GM12878 (cell line): ENCODE measurements around the gene DIS3L2. TPM values are rescaled to one million over a fixed set of nuclear protein-coding genes. Genes with fewer than 3 reads are reported as not detected.

Experiments
- ATAC-seq: fragments of 200-7000 bp; cut with Tn5 transposase; 3 replicates; pipeline ENCODE4 v1.9.1; 2020; ENCODE audit warnings: mild to moderate bottlenecking, moderate library complexity
- BruUV-seq: library from RNA; stranded (reverse); fragments of 400-500 nt; replicated peaks from 2 replicates; lab custom pipeline; 2021; lab: Mats Ljungman, UMichigan
- CTCF ChIA-PET: fragments of 300-600 bp; sonication (Branson Sonifier 250); formaldehyde crosslinking; extraction: SDS; loops from one replicate; lab custom pipeline; 2021; ENCODE audit warnings: inconsistent platforms; lab: Yijun Ruan, JAX
- POLR2A ChIA-PET: fragments of 350-600 bp; formaldehyde crosslinking; extraction: SDS; loops from one replicate; lab custom pipeline; 2021; ENCODE audit warnings: inconsistent platforms; lab: Charles Lee
- RAD21 ChIA-PET: fragments of 300-600 bp; sonication (Branson Sonifier 250); formaldehyde crosslinking; loops from one replicate; lab custom pipeline; 2023; ENCODE audit warnings: antibody characterized with exemption; ENCODE audit not compliant: unreplicated experiment; lab: Charles Lee
- SMC1A ChIA-PET: fragments of 300-600 bp; sonication (Branson Sonifier 250); formaldehyde crosslinking; loops from one replicate; lab custom pipeline; 2023; ENCODE audit not compliant: unreplicated experiment, uncharacterized antibody; lab: Charles Lee
- DNase-seq: peaks from one replicate; pipeline ENCODE4 v3.0.0-alpha.2; 2011; ENCODE audit warnings: low read depth, low spot score
- FAIRE-seq: peaks from 3 replicates; lab custom pipeline; 2011; peaks lifted over from hg19 to GRCh38; lab: Jason Lieb, UNC
- H2AFZ ChIP-seq: 2 replicates; pipeline ENCODE4 v1.6.0; 2011; ENCODE audit warnings: low read depth, low read length, control low read depth; ENCODE audit not compliant: control insufficient read depth
- H3K27ac ChIP-seq: 2 replicates; pipeline ENCODE4 v1.5.1; 2011; ENCODE audit warnings: control low read depth; ENCODE audit not compliant: control insufficient read depth, insufficient read depth
- H3K27me3 ChIP-seq, 2 experiments: replicated peaks in 1 of 2; 2 replicates each; pipeline versions ENCODE4 v1.6.0 to v1.6.1; 2011; ENCODE audit warnings: low read length in 1 of 2; ENCODE audit not compliant: control insufficient read depth in 2 of 2, insufficient read depth in 2 of 2
- H3K36me3 ChIP-seq, 2 experiments: 2 replicates each; pipeline ENCODE4 v1.5.1; 2011; ENCODE audit warnings: low read length in 1 of 2; ENCODE audit not compliant: control insufficient read depth in 2 of 2, insufficient read depth in 2 of 2
- H3K4me1 ChIP-seq: 2 replicates; pipeline ENCODE4 v1.6.1; 2011; ENCODE audit warnings: mild to moderate bottlenecking, low read length, moderate library complexity, mixed read lengths; ENCODE audit not compliant: control insufficient read depth, insufficient read depth
- H3K4me2 ChIP-seq: 2 replicates; pipeline ENCODE4 v1.6.0; 2011; ENCODE audit warnings: control low read depth; ENCODE audit not compliant: control insufficient read depth, insufficient read depth
- H3K4me3 ChIP-seq: fragments of 200-600 bp; sonication (generic); 2 replicates; pipeline ENCODE4 v1.5.1; 2016
- H3K79me2 ChIP-seq: 2 replicates; pipeline ENCODE4 v1.6.0; 2011; ENCODE audit warnings: low read length; ENCODE audit not compliant: control insufficient read depth, insufficient read depth
- H3K9ac ChIP-seq: 2 replicates; pipeline ENCODE4 v1.8.0; 2011; ENCODE audit warnings: low read length, control low read depth, mixed read lengths; ENCODE audit not compliant: control insufficient read depth, insufficient read depth
- H3K9me3 ChIP-seq: replicated peaks from 3 replicates; pipeline ENCODE4 v1.5.1; 2011; ENCODE audit warnings: mild to moderate bottlenecking, low read length; ENCODE audit not compliant: control insufficient read depth, insufficient read depth
- H4K20me1 ChIP-seq: 2 replicates; pipeline ENCODE4 v1.6.0; 2011; ENCODE audit not compliant: control insufficient read depth, insufficient read depth
- NBN ChIP-seq: fragments of 450-650 bp; IDR thresholded peaks from 2 replicates; pipeline ENCODE4 v1.6.1; 2016
- NFXL1 ChIP-seq: fragments of 450-650 bp; IDR thresholded peaks from 2 replicates; pipeline ENCODE4 v1.6.1; 2017; ENCODE audit warnings: antibody characterized with exemption, mild to moderate bottlenecking, borderline replicate concordance
- NFYB ChIP-seq: IDR thresholded peaks from 2 replicates; pipeline ENCODE4 v1.6.1; 2011; ENCODE audit warnings: low read depth, mild to moderate bottlenecking, low read length, improper control_type of control experiment, moderate library complexity; ENCODE audit not compliant: insufficient read depth
- PML ChIP-seq: IDR thresholded peaks from 2 replicates; pipeline ENCODE4 v1.6.1; 2012; ENCODE audit warnings: low read length, inconsistent platforms
- TBL1XR1 ChIP-seq: IDR thresholded peaks from 2 replicates; pipeline ENCODE4 v1.6.1; 2012; ENCODE audit warnings: low read depth, low read length, improper control_type of control experiment
- WGBS: methylation state at CpG from one replicate; pipeline ENCODE4 v1.1.6; 2016; ENCODE audit warnings: low lambda C conversion rate; ENCODE audit not compliant: insufficient replicate concordance, insufficient coverage; ENCODE audit errors: missing lambda C conversion rate; 5-methylcytosine and 5-hydroxymethylcytosine counted together
- in situ Hi-C: fragments of 300-500 bp; cut with MboI; formaldehyde crosslinking; loops from 9 replicates; pipeline ENCODE4 v1.14.3; 2018; ENCODE audit warnings: mixed read lengths
- intact Hi-C: fragments of 100-400 bp; cut with micrococcal nuclease; formaldehyde crosslinking; loops from one replicate; pipeline ENCODE4 v1.14.2; 2022; ENCODE audit not compliant: unreplicated experiment
- polyA plus RNA-seq, 11 experiments: library from polyadenylated mRNA; depleted of rRNA in 4 of 11; unstranded in 6 of 11; stranded (reverse) in 5 of 11; fragments of >200 nt; fragmentation: Nextera tagmentation in 4 of 11; fragmentation: Illumina TruSeq in 1 of 11; extraction: Ambion mirVana in 4 of 11; extraction: Trizol in 1 of 11; gene quantifications; 1 replicate in 1 of 11; 2 replicates in 10 of 11; pipeline versions ENCODE4 v1.2.1 to v1.2.3, GENCODE V29; 2011 to 2016; ENCODE audit warnings: inconsistent platforms in 2 of 11, missing spikeins in 2 of 11, low read depth in 1 of 11
- total RNA-seq, 4 experiments: library from RNA; depleted of rRNA in 3 of 4; stranded (reverse); fragments of >200 nt in 3 of 4; fragmentation: Illumina TruSeq in 1 of 4; extraction: Trizol in 1 of 4; gene quantifications; 2 replicates each; pipeline versions ENCODE4 v1.2.1 to v1.2.3, GENCODE V29; 2013 to 2021
- TF ChIP-seq, protein P1 (sequence below): IDR thresholded peaks from 2 replicates; pipeline ENCODE4 v1.6.1; 2012; ENCODE audit warnings: low read depth, low read length, improper control_type of control experiment
- TF ChIP-seq, protein P2 (sequence below): IDR thresholded peaks from 2 replicates; pipeline ENCODE4 v1.6.1; 2012; ENCODE audit warnings: low read length, inconsistent platforms

Gene DIS3L2
- total and polyA plus RNA-seq, 10 of the 15 experiments (the other 5 are each of a cell fraction or from before 2014, with no cell fraction given): 3.5 to 27.1 (median 16.0) TPM

DNA sequence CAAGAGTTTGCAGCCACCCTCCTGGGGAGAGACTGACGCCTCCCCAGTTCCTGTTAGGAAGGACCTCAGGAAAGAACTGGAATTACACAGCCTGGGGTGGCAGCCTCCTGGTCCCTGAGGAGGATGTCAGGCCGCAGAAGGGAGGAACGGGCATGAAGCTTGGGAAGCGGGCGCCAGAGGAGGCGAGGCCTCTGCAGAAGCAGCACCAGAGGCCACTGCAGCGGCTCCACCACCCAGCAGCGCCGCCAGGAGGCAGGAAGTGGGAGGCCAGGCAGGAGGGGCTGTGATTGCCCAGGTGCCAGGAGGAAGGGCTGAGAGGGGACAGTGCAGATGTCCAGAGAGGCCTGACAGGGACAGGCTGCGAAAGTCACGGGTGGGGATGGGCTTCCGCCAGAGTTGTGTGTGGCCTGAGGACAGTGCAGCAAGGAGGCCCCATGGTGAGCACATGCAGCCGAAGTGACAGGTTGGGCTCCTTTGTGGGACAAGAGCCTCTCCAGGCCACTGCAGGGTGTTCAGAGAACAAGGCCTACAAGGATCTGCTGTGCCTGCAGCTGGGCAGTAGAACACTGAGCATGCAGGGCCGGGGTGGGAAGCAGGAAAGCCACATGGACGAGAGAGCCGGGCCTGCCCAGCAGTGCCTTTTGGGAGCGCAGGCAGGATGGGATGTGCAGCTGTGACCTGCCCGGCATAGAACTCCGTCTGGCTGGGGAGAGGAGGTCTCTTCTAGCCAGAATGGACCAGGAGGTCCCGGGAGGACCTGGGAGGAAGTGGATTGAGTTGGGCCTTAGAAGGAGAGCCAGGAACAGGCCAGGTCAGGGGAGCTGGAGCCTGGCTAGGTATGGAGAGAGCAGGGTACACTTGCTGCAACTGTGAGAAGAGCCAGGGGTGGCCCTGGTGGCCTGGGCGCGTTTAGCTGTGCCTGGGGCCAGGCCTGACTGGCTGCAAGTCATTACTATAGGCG is 377.9 kb downstream of the DIS3L2 start:
- TF ChIP-seq NFYB (no peak), TBL1XR1 (no peak), NFXL1 (no peak), PML (no peak), NBN (no peak)
- TF ChIP-seq, protein P1, sequence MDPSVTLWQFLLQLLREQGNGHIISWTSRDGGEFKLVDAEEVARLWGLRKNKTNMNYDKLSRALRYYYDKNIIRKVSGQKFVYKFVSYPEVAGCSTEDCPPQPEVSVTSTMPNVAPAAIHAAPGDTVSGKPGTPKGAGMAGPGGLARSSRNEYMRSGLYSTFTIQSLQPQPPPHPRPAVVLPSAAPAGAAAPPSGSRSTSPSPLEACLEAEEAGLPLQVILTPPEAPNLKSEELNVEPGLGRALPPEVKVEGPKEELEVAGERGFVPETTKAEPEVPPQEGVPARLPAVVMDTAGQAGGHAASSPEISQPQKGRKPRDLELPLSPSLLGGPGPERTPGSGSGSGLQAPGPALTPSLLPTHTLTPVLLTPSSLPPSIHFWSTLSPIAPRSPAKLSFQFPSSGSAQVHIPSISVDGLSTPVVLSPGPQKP: no peak
- TF ChIP-seq, protein P2, sequence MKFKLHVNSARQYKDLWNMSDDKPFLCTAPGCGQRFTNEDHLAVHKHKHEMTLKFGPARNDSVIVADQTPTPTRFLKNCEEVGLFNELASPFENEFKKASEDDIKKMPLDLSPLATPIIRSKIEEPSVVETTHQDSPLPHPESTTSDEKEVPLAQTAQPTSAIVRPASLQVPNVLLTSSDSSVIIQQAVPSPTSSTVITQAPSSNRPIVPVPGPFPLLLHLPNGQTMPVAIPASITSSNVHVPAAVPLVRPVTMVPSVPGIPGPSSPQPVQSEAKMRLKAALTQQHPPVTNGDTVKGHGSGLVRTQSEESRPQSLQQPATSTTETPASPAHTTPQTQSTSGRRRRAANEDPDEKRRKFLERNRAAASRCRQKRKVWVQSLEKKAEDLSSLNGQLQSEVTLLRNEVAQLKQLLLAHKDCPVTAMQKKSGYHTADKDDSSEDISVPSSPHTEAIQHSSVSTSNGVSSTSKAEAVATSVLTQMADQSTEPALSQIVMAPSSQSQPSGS: no peak
- TF ChIP-seq, all 136 proteins: peak for 0
- peaks cover 0 to 5% of the 10 kb centered on the region in 2 experiments; a peak in 2 of 4 replicates for H3K36me3 ChIP-seq
- no TSS peak for BruUV-seq
- ChIA-PET RAD21 (interaction anchor here (1.7 kb wide), 1 partner anchor 100 kb away, joined by 4 read pairs; no protein-coding TSS in a partner anchor), POLR2A (no interaction called here), CTCF (no interaction called here), SMC1A (no interaction called here)
- H3K4me1 ChIP-seq: no peaks in the 10 kb centered on the region
- in situ Hi-C loops: no loop called here
- ATAC-seq (no peak), DNase-seq (no peak), FAIRE-seq (no peak)
- H4K20me1 ChIP-seq: no peaks in the 10 kb centered on the region
- 89% methylated on average over 23 of the region's 23 CpGs for WGBS
- H3K79me2 ChIP-seq: no peaks in the 10 kb centered on the region
- H3K9me3 ChIP-seq: no peaks in the 10 kb centered on the region
- intact Hi-C loops: no loop called here
- H3K4me2 ChIP-seq: no peak overlapping the region
- no peaks in the 10 kb centered on the region for H3K27me3 ChIP-seq
- H2AFZ ChIP-seq: no peak overlapping the region
- H3K9ac ChIP-seq: no peak overlapping the region
- H3K4me3 ChIP-seq: no peak overlapping the region
- H3K27ac ChIP-seq: no peak overlapping the region
